GM10248 (cell line): ENCODE data around the gene PRKAR2A.
"Not testable (repeated sequence)": the region's sequence is repeated elsewhere in the genome, so short reads cannot be mapped to it uniquely, and the experiment has no call there.

Experiments used
- CTCF ChIA-PET: fragments of 300-600 bp; sonication (Branson Sonifier 250); formaldehyde crosslinking; extraction: SDS; loops from one replicate; lab custom pipeline; 2021; ENCODE audit warnings: antibody characterized with exemption; lab: Yijun Ruan, JAX
- POLR2A ChIA-PET: fragments of 350-650 bp; sonication (Branson Sonifier 250); formaldehyde crosslinking; extraction: SDS; loops from one replicate; lab custom pipeline; 2020; ENCODE audit warnings: antibody characterized with exemption; lab: Yijun Ruan, JAX
- DNase-seq: peaks from one replicate; pipeline ENCODE4 v3.0.0; 2012; ENCODE audit errors: extremely low spot score
- CTCF ChIP-seq: IDR thresholded peaks from 2 replicates; pipeline ENCODE4 v1.5.1; 2012; ENCODE audit warnings: mild to moderate bottlenecking, low read depth; ENCODE audit errors: extremely low read depth, missing control alignments, control extremely low read depth

Gene PRKAR2A

GRCh38 chr3:48788544-48789162 is 59.0 kb downstream of the PRKAR2A start:
- TF ChIP-seq CTCF, result no peak
- POLR2A ChIA-PET, result no interaction called here
- DNase-seq, result no peak
- CTCF ChIA-PET, result interaction anchor here (1.6 to 1.7 kb wide), 2 partner anchors 49 kb away, joined by 4 to 6 read pairs; no protein-coding TSS in a partner anchor

GRCh38 chr3:48784426-48785120 is 63.1 kb downstream of the PRKAR2A start:
- TF ChIP-seq CTCF, result no peak
- CTCF ChIA-PET, result no interaction called here
- no peak for DNase-seq
- POLR2A ChIA-PET, result interaction anchor here (0.7 kb wide), 1 partner anchor 121 kb away, joined by 3 read pairs; no protein-coding TSS in a partner anchor

GRCh38 chr3:48783304-48783703 is 64.4 kb downstream of the PRKAR2A start:
- CTCF ChIA-PET, result interaction anchor here (0.8 to 1.0 kb wide), 3 partner anchors 10 to 43 kb away, joined by 3 to 6 read pairs (median 3); no protein-coding TSS in a partner anchor
- no peak for TF ChIP-seq CTCF
- POLR2A ChIA-PET, result no interaction called here
- no peak for DNase-seq

- no peak for DNase-seq
- ChIA-PET POLR2A (no interaction called here), CTCF (no interaction called here)
- TF ChIP-seq CTCF, result no peak
These were observed 65.6 kb downstream of the PRKAR2A start for GRCh38 chr3:48782046-48782445.

GRCh38 chr3:48778565-48778964 is 69.1 kb downstream of the PRKAR2A start:
- CTCF ChIA-PET, DNase-seq, POLR2A ChIA-PET: not testable (repeated sequence)

- no peak for DNase-seq
- CTCF ChIA-PET, result interaction anchor here (1.5 kb wide), 1 partner anchor 38 kb away, joined by 4 read pairs; no protein-coding TSS in a partner anchor
- POLR2A ChIA-PET, result no interaction called here
- no peak for TF ChIP-seq CTCF
These were observed 70.8 kb downstream of the PRKAR2A start for GRCh38 chr3:48776854-48777253.

- ChIA-PET POLR2A (no interaction called here), CTCF (interaction anchor here (1.6 to 3.0 kb wide), 2 partner anchors 9 to 30 kb away, joined by 6 to 13 read pairs; no protein-coding TSS in a partner anchor)
- no peak for DNase-seq
- TF ChIP-seq CTCF, result no peak
These were observed 77.5 kb downstream of the PRKAR2A start for GRCh38 chr3:48770192-48770502.
